A673 (cell line): ENCODE results near the gene DENND1A. TPM values are rescaled to one million over a fixed set of nuclear protein-coding genes. Genes with fewer than 3 reads are reported as not detected.

Experiments used
- BruUV-seq: library from RNA; stranded (reverse); fragments of 400-500 nt; replicated peaks from 2 replicates; lab custom pipeline; 2021; lab: Mats Ljungman, UMichigan
- CTCF ChIA-PET: fragments of 300-600 bp; sonication (Branson Sonifier 250); formaldehyde crosslinking; loops from one replicate; lab custom pipeline; 2022; ENCODE audit warnings: antibody characterized with exemption; lab: Charles Lee
- POLR2A ChIA-PET: fragments of 300-600 bp; sonication (Branson Sonifier 250); formaldehyde crosslinking; loops from one replicate; lab custom pipeline; 2022; ENCODE audit warnings: antibody characterized with exemption; ENCODE audit not compliant: low non-redundant PET; lab: Charles Lee
- DNase-seq: peaks from one replicate; pipeline ENCODE4 v3.0.0-alpha.2; 2015; ENCODE audit warnings: low spot score
- H3K27ac ChIP-seq: fragments of 200-600 bp; sonication (generic); 2 replicates; pipeline ENCODE4 v1.5.1; 2016; ENCODE audit warnings: mixed run types, low read depth, mild to moderate bottlenecking, mixed read lengths, antibody characterized with exemption, low read length; ENCODE audit not compliant: poor library complexity, severe bottlenecking
- H3K27me3 ChIP-seq: fragments of 200-600 bp; sonication (generic); replicated peaks from 2 replicates; pipeline ENCODE4 v1.6.1; 2017; ENCODE audit warnings: mixed run types, low read depth, mild to moderate bottlenecking, mixed read lengths, antibody characterized with exemption, low read length; ENCODE audit not compliant: insufficient read depth, poor library complexity
- H3K36me3 ChIP-seq: fragments of 200-600 bp; sonication (generic); 2 replicates; pipeline ENCODE4 v1.6.1; 2016; ENCODE audit warnings: mixed run types, mild to moderate bottlenecking, mixed read lengths, antibody characterized with exemption, low read length; ENCODE audit not compliant: insufficient read depth, poor library complexity, severe bottlenecking
- H3K4me1 ChIP-seq: fragments of 200-600 bp; sonication (generic); 2 replicates; pipeline ENCODE4 v1.6.1; 2017; ENCODE audit warnings: mixed run types, mild to moderate bottlenecking, mixed read lengths, antibody characterized with exemption, low read length; ENCODE audit not compliant: insufficient read depth, poor library complexity, severe bottlenecking
- H3K4me3 ChIP-seq: fragments of 200-600 bp; sonication (generic); 2 replicates; pipeline ENCODE4 v1.5.1; 2016; ENCODE audit warnings: low read depth, mixed run types, mild to moderate bottlenecking, mixed read lengths, low read length; ENCODE audit not compliant: poor library complexity, severe bottlenecking
- H3K9me3 ChIP-seq: fragments of 200-600 bp; sonication (generic); 2 replicates; pipeline ENCODE4 v1.6.1; 2016; ENCODE audit warnings: mixed run types, low read depth, mild to moderate bottlenecking, mixed read lengths, antibody characterized with exemption, low read length; ENCODE audit not compliant: poor library complexity, severe bottlenecking
- CTCF ChIP-seq: fragments of 300-800, 200-600 bp; sonication (generic); conservative IDR thresholded peaks from 2 replicates; pipeline ENCODE4 v1.5.1; 2017; ENCODE audit warnings: low read depth, mild to moderate bottlenecking, antibody characterized with exemption, low read length, moderate library complexity, mixed read lengths
- EZH2 ChIP-seq: fragments of 200-600 bp; sonication (generic); IDR thresholded peaks from 2 replicates; pipeline ENCODE4 v1.6.1; 2017; ENCODE audit warnings: borderline replicate concordance, low read depth, mild to moderate bottlenecking, mixed read lengths, antibody characterized with exemption, low read length; ENCODE audit not compliant: poor library complexity, severe bottlenecking
- intact Hi-C: fragments of 100-400 bp; cut with micrococcal nuclease; formaldehyde crosslinking; loops from one replicate; pipeline ENCODE4 v1.10.0; 2022; ENCODE audit not compliant: unreplicated experiment
- total RNA-seq: library from RNA; stranded (reverse); gene quantifications from 2 replicates; pipeline ENCODE4 v1.2.3, GENCODE V29; 2021

Gene DENND1A
- total RNA-seq, 1 experiment from 2014 or later, result 12.0 TPM

- intact Hi-C loops, result loop anchor here (10.0 kb wide), 1 partner anchor 924 kb away; no protein-coding TSS in a partner anchor
- Histone ChIP-seq H3K4me1 (no peaks in the 10 kb centered on the region), H3K4me3 (no peak overlapping the region), H3K9me3 (no peaks in the 10 kb centered on the region), H3K27me3 (no peaks in the 10 kb centered on the region), H3K27ac (no peak overlapping the region), H3K36me3 (no peaks in the 10 kb centered on the region)
- no peak for TF ChIP-seq EZH2
- TF ChIP-seq CTCF, result no peak
- no TSS peak for BruUV-seq
- ChIA-PET CTCF (no interaction called here), POLR2A (no interaction called here)
- no peak for DNase-seq
These were observed 540.9 kb downstream of the DENND1A start for GRCh38 chr9:123389070-123389469.

GRCh38 chr9:123387686-123388085 is 542.2 kb downstream of the DENND1A start:
- intact Hi-C loops, result loop anchor here (10.0 kb wide), 1 partner anchor 923 kb away; no protein-coding TSS in a partner anchor
- Histone ChIP-seq H3K4me1 (no peaks in the 10 kb centered on the region), H3K9me3 (no peaks in the 10 kb centered on the region), H3K4me3 (no peak overlapping the region), H3K27ac (no peak overlapping the region), H3K36me3 (no peaks in the 10 kb centered on the region), H3K27me3 (no peaks in the 10 kb centered on the region)
- ChIA-PET POLR2A (no interaction called here), CTCF (no interaction called here)
- no peak for TF ChIP-seq EZH2
- no peak for TF ChIP-seq CTCF
- no peak for DNase-seq
- BruUV-seq, result no TSS peak

GRCh38 chr9:123383512-123384170 is 546.3 kb downstream of the DENND1A start:
- POLR2A ChIA-PET, result no interaction called here
- intact Hi-C loops, result loop anchor here (10.0 kb wide), 1 partner anchor 919 kb away; no protein-coding TSS in a partner anchor

More at GRCh38 chr9:123383512-123384170, 546.3 kb downstream of the DENND1A start:
- no peak for DNase-seq
- Histone ChIP-seq H3K36me3 (no peaks in the 10 kb centered on the region), H3K27ac (no peak overlapping the region), H3K27me3 (no peaks in the 10 kb centered on the region), H3K4me1 (no peaks in the 10 kb centered on the region), H3K9me3 (no peaks in the 10 kb centered on the region), H3K4me3 (no peak overlapping the region)
- CTCF ChIA-PET, result no interaction called here
- TF ChIP-seq EZH2, result no peak
- TF ChIP-seq CTCF, result no peak
- no TSS peak for BruUV-seq
